Peyer's patch (tissue), 4 donors: ENCODE data around the gene LYZL6.

Experiments used
- POLR2A ChIP-seq, 2 donors: fragments of 450-650 bp; IDR thresholded peaks; one replicate each; pipeline ENCODE4 v1.5.1; 2017; ENCODE audit warnings: antibody characterized with exemption in 2 of 2, mild to moderate bottlenecking in 2 of 2, moderate library complexity in 2 of 2
- TF ChIP-seq, protein P1 (sequence below), 6 experiments: fragments of 450-650 bp in 4 of 6; fragments of 200-600 bp in 2 of 6; sonication (generic) in 1 of 6; IDR thresholded peaks; one replicate each; pipeline ENCODE4 v1.5.1; 2017 to 2019; ENCODE audit warnings: antibody characterized with exemption in 6 of 6, mild to moderate bottlenecking in 3 of 6, moderate library complexity in 1 of 6

DNA sequence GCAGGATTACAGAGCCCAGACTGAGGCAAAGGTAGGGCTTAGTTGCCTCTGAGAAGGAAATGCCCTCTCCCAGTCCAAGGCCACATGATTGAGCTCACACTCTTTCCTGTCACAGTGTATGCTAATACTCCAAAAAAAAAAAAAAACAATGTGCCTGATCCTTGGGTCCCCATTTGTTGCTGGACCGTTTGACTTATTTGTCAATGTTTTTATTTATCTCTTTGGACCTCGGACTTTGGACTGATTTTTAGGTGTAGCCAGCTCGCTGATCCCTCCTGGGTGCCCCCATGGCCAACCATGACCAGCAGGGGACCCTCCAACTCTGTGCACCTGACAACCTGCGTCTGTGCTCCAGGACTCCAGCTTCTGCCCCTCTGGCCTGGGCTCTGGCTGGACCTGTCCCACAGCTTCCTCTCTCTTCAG is 38.4 kb upstream of the LYZL6 start:
- TF ChIP-seq, protein P1, sequence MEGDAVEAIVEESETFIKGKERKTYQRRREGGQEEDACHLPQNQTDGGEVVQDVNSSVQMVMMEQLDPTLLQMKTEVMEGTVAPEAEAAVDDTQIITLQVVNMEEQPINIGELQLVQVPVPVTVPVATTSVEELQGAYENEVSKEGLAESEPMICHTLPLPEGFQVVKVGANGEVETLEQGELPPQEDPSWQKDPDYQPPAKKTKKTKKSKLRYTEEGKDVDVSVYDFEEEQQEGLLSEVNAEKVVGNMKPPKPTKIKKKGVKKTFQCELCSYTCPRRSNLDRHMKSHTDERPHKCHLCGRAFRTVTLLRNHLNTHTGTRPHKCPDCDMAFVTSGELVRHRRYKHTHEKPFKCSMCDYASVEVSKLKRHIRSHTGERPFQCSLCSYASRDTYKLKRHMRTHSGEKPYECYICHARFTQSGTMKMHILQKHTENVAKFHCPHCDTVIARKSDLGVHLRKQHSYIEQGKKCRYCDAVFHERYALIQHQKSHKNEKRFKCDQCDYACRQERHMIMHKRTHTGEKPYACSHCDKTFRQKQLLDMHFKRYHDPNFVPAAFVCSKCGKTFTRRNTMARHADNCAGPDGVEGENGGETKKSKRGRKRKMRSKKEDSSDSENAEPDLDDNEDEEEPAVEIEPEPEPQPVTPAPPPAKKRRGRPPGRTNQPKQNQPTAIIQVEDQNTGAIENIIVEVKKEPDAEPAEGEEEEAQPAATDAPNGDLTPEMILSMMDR (IDR thresholded peaks at IDR 0.05) = peak in 4 of 6 experiments; percentile 18 to 50 (median 36)
- no peak for TF ChIP-seq POLR2A (IDR thresholded peaks at IDR 0.05)
